ENCODE measurements around the gene PBX1. TPM values are rescaled to one million over a fixed set of nuclear protein-coding genes. Genes with fewer than 3 reads are reported as not detected.

Gene PBX1
- total and polyA plus RNA-seq, 2 experiments from 2014 or later = 40.0 to 104 TPM

DNA sequence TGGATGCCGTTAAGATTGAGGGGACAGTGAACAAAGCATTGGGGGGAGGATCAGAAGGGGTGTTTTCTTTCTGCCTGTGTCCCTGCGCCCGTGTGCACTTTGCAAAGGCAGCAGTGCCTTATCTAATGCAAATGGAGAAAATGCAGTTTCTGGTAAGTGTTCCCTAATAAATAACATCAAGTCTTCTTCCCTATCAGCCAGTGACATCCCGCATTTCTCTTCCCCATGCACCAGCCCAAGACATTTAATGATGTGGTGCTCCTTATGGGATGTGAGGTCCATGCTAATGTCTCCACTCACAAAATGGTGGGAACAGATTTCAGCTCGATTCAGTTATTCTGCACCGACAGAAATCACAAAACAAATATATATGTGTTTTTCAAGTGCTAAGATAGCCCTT is 111.8 kb downstream of the PBX1 start:
- peaks cover 92% of the 10 kb centered on the region for H3K79me2 ChIP-seq (replicated peaks; ENCODE audit: insufficient read depth)
- Mint-ChIP-seq H3K27me3 (ENCODE audit: insufficient read depth, low read depth, poor library complexity) (peaks cover 11% of the 10 kb centered on the region), H3K4me1 (peaks cover 59% of the 10 kb centered on the region), H3K4me3 (0 out of 3 replicates have a peak overlapping the region, but pooled peaks have one; percentile 5), H3K27ac (peak overlapping the region; percentile 21), H3K36me3 (ENCODE audit: low read depth) (peaks cover 3% of the 10 kb centered on the region; the same call in 1 of the 3 replicates), H3K9me3 (no peaks in the 10 kb centered on the region)
- H2AFZ ChIP-seq = no peak overlapping the region
- TF ChIP-seq POLR2AphosphoS5 (IDR thresholded peaks at IDR 0.05; ENCODE audit: low read depth) (no peak), ZNF114 (CRISPR knock-in tag; IDR thresholded peaks at IDR 0.05) (no peak), EZH2 (IDR thresholded peaks at IDR 0.05; ENCODE audit: low read depth, unreplicated experiment) (no peak), CREB1 (CRISPR knock-in tag; IDR thresholded peaks at IDR 0.05; ENCODE audit: low read depth) (no peak), JUNB (IDR thresholded peaks at IDR 0.05; ENCODE audit: unreplicated experiment) (no peak), ZNF331 (CRISPR knock-in tag; IDR thresholded peaks at IDR 0.05; ENCODE audit: low read depth) (no peak), STAT1 (IDR thresholded peaks at IDR 0.05; ENCODE audit: unreplicated experiment) (no peak), EZH2phosphoT487 (IDR thresholded peaks at IDR 0.05; ENCODE audit: unreplicated experiment) (no peak)
- TF ChIP-seq, protein P1, sequence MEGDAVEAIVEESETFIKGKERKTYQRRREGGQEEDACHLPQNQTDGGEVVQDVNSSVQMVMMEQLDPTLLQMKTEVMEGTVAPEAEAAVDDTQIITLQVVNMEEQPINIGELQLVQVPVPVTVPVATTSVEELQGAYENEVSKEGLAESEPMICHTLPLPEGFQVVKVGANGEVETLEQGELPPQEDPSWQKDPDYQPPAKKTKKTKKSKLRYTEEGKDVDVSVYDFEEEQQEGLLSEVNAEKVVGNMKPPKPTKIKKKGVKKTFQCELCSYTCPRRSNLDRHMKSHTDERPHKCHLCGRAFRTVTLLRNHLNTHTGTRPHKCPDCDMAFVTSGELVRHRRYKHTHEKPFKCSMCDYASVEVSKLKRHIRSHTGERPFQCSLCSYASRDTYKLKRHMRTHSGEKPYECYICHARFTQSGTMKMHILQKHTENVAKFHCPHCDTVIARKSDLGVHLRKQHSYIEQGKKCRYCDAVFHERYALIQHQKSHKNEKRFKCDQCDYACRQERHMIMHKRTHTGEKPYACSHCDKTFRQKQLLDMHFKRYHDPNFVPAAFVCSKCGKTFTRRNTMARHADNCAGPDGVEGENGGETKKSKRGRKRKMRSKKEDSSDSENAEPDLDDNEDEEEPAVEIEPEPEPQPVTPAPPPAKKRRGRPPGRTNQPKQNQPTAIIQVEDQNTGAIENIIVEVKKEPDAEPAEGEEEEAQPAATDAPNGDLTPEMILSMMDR (conservative IDR thresholded peaks at IDR 0.05; ENCODE audit: low read depth in 2 of 2) = no peak
- TF ChIP-seq, protein P2, sequence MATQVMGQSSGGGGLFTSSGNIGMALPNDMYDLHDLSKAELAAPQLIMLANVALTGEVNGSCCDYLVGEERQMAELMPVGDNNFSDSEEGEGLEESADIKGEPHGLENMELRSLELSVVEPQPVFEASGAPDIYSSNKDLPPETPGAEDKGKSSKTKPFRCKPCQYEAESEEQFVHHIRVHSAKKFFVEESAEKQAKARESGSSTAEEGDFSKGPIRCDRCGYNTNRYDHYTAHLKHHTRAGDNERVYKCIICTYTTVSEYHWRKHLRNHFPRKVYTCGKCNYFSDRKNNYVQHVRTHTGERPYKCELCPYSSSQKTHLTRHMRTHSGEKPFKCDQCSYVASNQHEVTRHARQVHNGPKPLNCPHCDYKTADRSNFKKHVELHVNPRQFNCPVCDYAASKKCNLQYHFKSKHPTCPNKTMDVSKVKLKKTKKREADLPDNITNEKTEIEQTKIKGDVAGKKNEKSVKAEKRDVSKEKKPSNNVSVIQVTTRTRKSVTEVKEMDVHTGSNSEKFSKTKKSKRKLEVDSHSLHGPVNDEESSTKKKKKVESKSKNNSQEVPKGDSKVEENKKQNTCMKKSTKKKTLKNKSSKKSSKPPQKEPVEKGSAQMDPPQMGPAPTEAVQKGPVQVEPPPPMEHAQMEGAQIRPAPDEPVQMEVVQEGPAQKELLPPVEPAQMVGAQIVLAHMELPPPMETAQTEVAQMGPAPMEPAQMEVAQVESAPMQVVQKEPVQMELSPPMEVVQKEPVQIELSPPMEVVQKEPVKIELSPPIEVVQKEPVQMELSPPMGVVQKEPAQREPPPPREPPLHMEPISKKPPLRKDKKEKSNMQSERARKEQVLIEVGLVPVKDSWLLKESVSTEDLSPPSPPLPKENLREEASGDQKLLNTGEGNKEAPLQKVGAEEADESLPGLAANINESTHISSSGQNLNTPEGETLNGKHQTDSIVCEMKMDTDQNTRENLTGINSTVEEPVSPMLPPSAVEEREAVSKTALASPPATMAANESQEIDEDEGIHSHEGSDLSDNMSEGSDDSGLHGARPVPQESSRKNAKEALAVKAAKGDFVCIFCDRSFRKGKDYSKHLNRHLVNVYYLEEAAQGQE (IDR thresholded peaks at IDR 0.05; ENCODE audit: unreplicated experiment) = no peak
- TF ChIP-seq, protein P3, sequence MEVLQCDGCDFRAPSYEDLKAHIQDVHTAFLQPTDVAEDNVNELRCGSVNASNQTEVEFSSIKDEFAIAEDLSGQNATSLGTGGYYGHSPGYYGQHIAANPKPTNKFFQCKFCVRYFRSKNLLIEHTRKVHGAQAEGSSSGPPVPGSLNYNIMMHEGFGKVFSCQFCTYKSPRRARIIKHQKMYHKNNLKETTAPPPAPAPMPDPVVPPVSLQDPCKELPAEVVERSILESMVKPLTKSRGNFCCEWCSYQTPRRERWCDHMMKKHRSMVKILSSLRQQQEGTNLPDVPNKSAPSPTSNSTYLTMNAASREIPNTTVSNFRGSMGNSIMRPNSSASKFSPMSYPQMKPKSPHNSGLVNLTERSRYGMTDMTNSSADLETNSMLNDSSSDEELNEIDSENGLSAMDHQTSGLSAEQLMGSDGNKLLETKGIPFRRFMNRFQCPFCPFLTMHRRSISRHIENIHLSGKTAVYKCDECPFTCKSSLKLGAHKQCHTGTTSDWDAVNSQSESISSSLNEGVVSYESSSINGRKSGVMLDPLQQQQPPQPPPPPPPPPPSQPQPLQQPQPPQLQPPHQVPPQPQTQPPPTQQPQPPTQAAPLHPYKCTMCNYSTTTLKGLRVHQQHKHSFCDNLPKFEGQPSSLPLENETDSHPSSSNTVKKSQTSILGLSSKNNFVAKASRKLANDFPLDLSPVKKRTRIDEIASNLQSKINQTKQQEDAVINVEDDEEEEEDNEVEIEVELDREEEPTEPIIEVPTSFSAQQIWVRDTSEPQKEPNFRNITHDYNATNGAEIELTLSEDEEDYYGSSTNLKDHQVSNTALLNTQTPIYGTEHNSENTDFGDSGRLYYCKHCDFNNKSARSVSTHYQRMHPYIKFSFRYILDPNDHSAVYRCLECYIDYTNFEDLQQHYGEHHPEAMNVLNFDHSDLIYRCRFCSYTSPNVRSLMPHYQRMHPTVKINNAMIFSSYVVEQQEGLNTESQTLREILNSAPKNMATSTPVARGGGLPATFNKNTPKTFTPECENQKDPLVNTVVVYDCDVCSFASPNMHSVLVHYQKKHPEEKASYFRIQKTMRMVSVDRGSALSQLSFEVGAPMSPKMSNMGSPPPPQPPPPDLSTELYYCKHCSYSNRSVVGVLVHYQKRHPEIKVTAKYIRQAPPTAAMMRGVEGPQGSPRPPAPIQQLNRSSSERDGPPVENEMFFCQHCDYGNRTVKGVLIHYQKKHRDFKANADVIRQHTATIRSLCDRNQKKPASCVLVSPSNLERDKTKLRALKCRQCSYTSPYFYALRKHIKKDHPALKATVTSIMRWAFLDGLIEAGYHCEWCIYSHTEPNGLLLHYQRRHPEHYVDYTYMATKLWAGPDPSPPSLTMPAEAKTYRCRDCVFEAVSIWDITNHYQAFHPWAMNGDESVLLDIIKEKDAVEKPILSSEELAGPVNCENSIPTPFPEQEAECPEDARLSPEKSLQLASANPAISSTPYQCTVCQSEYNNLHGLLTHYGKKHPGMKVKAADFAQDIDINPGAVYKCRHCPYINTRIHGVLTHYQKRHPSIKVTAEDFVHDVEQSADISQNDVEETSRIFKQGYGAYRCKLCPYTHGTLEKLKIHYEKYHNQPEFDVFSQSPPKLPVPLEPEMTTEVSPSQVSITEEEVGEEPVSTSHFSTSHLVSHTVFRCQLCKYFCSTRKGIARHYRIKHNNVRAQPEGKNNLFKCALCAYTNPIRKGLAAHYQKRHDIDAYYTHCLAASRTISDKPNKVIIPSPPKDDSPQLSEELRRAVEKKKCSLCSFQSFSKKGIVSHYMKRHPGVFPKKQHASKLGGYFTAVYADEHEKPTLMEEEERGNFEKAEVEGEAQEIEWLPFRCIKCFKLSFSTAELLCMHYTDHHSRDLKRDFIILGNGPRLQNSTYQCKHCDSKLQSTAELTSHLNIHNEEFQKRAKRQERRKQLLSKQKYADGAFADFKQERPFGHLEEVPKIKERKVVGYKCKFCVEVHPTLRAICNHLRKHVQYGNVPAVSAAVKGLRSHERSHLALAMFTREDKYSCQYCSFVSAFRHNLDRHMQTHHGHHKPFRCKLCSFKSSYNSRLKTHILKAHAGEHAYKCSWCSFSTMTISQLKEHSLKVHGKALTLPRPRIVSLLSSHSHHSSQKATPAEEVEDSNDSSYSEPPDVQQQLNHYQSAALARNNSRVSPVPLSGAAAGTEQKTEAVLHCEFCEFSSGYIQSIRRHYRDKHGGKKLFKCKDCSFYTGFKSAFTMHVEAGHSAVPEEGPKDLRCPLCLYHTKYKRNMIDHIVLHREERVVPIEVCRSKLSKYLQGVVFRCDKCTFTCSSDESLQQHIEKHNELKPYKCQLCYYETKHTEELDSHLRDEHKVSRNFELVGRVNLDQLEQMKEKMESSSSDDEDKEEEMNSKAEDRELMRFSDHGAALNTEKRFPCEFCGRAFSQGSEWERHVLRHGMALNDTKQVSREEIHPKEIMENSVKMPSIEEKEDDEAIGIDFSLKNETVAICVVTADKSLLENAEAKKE (CRISPR knock-in tag; IDR thresholded peaks at IDR 0.05) = no peak
- TF ChIP-seq, protein P4, sequence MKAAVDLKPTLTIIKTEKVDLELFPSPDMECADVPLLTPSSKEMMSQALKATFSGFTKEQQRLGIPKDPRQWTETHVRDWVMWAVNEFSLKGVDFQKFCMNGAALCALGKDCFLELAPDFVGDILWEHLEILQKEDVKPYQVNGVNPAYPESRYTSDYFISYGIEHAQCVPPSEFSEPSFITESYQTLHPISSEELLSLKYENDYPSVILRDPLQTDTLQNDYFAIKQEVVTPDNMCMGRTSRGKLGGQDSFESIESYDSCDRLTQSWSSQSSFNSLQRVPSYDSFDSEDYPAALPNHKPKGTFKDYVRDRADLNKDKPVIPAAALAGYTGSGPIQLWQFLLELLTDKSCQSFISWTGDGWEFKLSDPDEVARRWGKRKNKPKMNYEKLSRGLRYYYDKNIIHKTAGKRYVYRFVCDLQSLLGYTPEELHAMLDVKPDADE (IDR thresholded peaks at IDR 0.05) = no peak
- peaks cover 8% of the 10 kb centered on the region; the same call in 1 of the 2 replicates for H3F3A ChIP-seq (replicated peaks; ENCODE audit: low read depth)
- H3K9me2 ChIP-seq (ENCODE audit: insufficient read depth) = 0 out of 2 replicates have a peak, but pooled peaks cover 3% of the 10 kb centered on the region
- H3K4me3 ChIP-seq = no peak overlapping the region
- ATAC-seq = no peak
- H4K20me1 ChIP-seq (replicated peaks; ENCODE audit: insufficient read depth) = peaks cover 32% of the 10 kb centered on the region
- H3K27ac ChIP-seq (ENCODE audit: low read depth) = peak overlapping the region; percentile 78; the same call in 1 of the 2 replicates
- H3K36me3 ChIP-seq (ENCODE audit: insufficient read depth) = no peaks in the 10 kb centered on the region
- peaks cover 50% of the 10 kb centered on the region for H3K4me1 ChIP-seq (ENCODE audit: insufficient read depth)
- H3K27me3 ChIP-seq (ENCODE audit: insufficient read depth) = no peaks in the 10 kb centered on the region
- DNase-seq (ENCODE audit: low spot score) = no peak
- peak overlapping the region; percentile 73 for H3K4me2 ChIP-seq

Measured in GM23338 (cell line).